Measurements from ENCODE around the gene HAO2.

- TF ChIP-seq POLR2A (IDR thresholded peaks at IDR 0.05; ENCODE audit: low read length), result no peak
- no peak for TF ChIP-seq GATA1 (IDR thresholded peaks at IDR 0.05; ENCODE audit: low read depth, low read length)
Measured at GRCh38 chr1:119341372-119341947, 27.1 kb upstream of the HAO2 start.

All from erythroblast (primary cell).